Adrenal gland (tissue), 12 donors: ENCODE data around the gene CFAP92. TPM values are rescaled to one million over a fixed set of nuclear protein-coding genes. Genes with fewer than 3 reads are reported as not detected.

Experiments used
- DNase-seq, 7 donors: peaks; one replicate each; pipeline ENCODE4 v3.0.0-alpha.2; 2019 to 2020
- H3K27ac ChIP-seq, 5 donors: fragments of 200-600 bp; sonication (generic) in 4 of 5; 1 replicate in 3 of 5; 2 replicates in 2 of 5; pipeline versions ENCODE4 v1.5.1 to v1.8.0; 2016 to 2020; ENCODE audit warnings: mild to moderate bottlenecking in 1 of 5
- H3K27me3 ChIP-seq: fragments of 200-600 bp; 2 replicates; pipeline ENCODE4 v1.8.0; 2021
- H3K36me3 ChIP-seq, 2 donors: fragments of 200-600 bp; replicated peaks in 1 of 2; 1 replicate in 1 of 2; 2 replicates in 1 of 2; pipeline versions ENCODE4 v1.5.1 to v1.8.0; 2018 to 2022
- H3K4me1 ChIP-seq, 2 donors: fragments of 200-600 bp; replicated peaks in 1 of 2; 1 replicate in 1 of 2; 2 replicates in 1 of 2; pipeline versions ENCODE4 v1.5.1 to v1.8.0; 2018 to 2021
- H3K4me3 ChIP-seq, 4 donors: fragments of 200-600 bp; sonication (generic) in 3 of 4; one replicate each; pipeline ENCODE4 v1.5.1; 2016 to 2018
- H3K9me3 ChIP-seq, 3 donors: fragments of 200-600 bp; sonication (generic) in 1 of 3; replicated peaks in 1 of 3; 1 replicate in 2 of 3; 2 replicates in 1 of 3; pipeline versions ENCODE4 v1.5.1 to v1.8.0; 2016 to 2021
- POLR2A ChIP-seq, 2 donors: fragments of 450-650 bp; IDR thresholded peaks; one replicate each; pipeline ENCODE4 v1.6.1; 2017; ENCODE audit warnings: antibody characterized with exemption in 2 of 2, mild to moderate bottlenecking in 2 of 2, moderate library complexity in 1 of 2
- WGBS, 4 donors: extraction: QIAGEN DNeasy Blood & Tissue Kit in 2 of 4; methylation state at CpG; one replicate each; pipeline versions ENCODE4 v1.1.5 to v1.1.7; 2013 to 2017; 5-methylcytosine and 5-hydroxymethylcytosine counted together
- intact Hi-C, 2 donors: fragments of 100-400 bp; cut with DNase I; formaldehyde crosslinking; loops; one replicate each; pipeline versions ENCODE4 v1.14.1 to v1.15.0; 2022 to 2023
- polyA plus RNA-seq, 3 donors: library from polyadenylated mRNA; stranded (reverse); fragments of 200-250 nt in 2 of 3; fragments of 350-450 nt in 1 of 3; fragmentation: Illumina TruSeq in 1 of 3; extraction: RNeasy Lipid Tissue Mini Kit (QIAGEN cat#74804) in 1 of 3; gene quantifications; one replicate each; pipeline ENCODE4 v1.2.3, GENCODE V29; 2013 to 2014
- total RNA-seq, 9 donors: library from RNA; depleted of rRNA in 4 of 9; stranded (reverse); fragments of >200 nt in 4 of 9; fragments of 120-200 nt in 1 of 9; fragmentation: NEBNext Ultra II Directional in 1 of 9; extraction: Animal tissue kit (Norgen Biotek cat#: 25700) in 1 of 9; gene quantifications; one replicate each; pipeline versions ENCODE4 v1.1.0 to v1.2.4, GENCODE V29; 2013 to 2023
- TF ChIP-seq, protein P1 (sequence below), 6 experiments: fragments of 450-650 bp in 4 of 6; fragments of 200-600 bp in 2 of 6; sonication (generic) in 1 of 6; IDR thresholded peaks; 1 replicate in 5 of 6; 2 replicates in 1 of 6; pipeline versions ENCODE4 v1.5.1 to v1.8.0; 2016 to 2021; ENCODE audit warnings: antibody characterized with exemption in 6 of 6, mild to moderate bottlenecking in 2 of 6, moderate library complexity in 1 of 6
- donor health status: healthy with polysubstance abuse.
- donor health status: Bipolar disorder and iron deficiency.
- donor health status: DM: yes; HTN: yes; CAD: no.
- donor health status: DM: no; HTN: no; CAD: no.
- donor health status: DM: no; HTN: no; CAD: no.
- donor health status: DM: yes; HTN: yes; CAD: no.

CFAP92 gene
- total and polyA plus RNA-seq, 12 donors, result 0.14 to 1.9 (median 0.48) TPM; not detected in 1

DNA sequence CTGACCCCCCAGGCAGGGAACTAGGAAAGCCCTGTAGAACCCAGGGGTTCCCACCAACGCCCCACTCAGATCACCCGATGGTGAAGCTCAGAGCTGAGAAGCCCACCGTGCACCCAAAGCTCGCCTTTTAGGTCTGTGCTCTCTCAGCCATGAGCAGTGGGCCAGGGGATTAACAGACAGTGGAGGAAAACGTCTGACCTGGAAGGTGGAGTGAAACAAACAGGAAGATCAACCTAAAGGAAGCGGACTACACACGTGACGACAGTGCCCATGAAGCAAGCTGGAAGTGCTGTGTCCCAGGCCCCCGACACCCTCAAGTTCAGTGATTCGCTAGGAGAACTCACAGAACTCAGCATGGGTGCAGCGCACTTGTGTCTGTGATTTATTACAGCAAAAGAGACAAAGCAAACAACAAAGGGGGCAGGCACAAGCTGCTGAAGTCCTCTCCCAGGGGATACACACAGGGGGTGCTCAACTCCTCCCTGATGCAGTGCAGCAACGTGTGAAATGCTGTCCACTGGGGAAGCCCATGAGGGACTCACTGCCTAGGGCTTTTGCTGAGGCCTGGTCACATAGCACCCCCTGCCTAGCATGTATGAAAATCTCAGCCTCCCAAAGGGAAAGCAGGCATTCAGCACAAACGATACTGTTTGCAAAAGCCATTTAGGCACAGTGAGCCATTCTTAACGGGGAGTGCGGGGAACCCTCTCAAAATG lies 43.5 kb downstream of the CFAP92 start:
- no peak overlapping the region for H3K4me3 ChIP-seq
- H3K4me1 ChIP-seq, result no peaks in the 10 kb centered on the region
- 66 to 73% (median 70%) methylated on average over 11 to 15 of the region's 15 CpGs for WGBS, 4 donors
- no peaks in the 10 kb centered on the region for H3K27me3 ChIP-seq
- no peaks in the 10 kb centered on the region for H3K9me3 ChIP-seq
- TF ChIP-seq, protein P1, sequence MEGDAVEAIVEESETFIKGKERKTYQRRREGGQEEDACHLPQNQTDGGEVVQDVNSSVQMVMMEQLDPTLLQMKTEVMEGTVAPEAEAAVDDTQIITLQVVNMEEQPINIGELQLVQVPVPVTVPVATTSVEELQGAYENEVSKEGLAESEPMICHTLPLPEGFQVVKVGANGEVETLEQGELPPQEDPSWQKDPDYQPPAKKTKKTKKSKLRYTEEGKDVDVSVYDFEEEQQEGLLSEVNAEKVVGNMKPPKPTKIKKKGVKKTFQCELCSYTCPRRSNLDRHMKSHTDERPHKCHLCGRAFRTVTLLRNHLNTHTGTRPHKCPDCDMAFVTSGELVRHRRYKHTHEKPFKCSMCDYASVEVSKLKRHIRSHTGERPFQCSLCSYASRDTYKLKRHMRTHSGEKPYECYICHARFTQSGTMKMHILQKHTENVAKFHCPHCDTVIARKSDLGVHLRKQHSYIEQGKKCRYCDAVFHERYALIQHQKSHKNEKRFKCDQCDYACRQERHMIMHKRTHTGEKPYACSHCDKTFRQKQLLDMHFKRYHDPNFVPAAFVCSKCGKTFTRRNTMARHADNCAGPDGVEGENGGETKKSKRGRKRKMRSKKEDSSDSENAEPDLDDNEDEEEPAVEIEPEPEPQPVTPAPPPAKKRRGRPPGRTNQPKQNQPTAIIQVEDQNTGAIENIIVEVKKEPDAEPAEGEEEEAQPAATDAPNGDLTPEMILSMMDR (IDR thresholded peaks at IDR 0.05), result no peak
- no peak for TF ChIP-seq POLR2A (IDR thresholded peaks at IDR 0.05)
- intact Hi-C loops, result no loop called here
- H3K36me3 ChIP-seq, result no peaks in the 10 kb centered on the region
- DNase-seq, result peak in 1 of 7 donors; percentile 31
- H3K27ac ChIP-seq, result no peak overlapping the region

DNA sequence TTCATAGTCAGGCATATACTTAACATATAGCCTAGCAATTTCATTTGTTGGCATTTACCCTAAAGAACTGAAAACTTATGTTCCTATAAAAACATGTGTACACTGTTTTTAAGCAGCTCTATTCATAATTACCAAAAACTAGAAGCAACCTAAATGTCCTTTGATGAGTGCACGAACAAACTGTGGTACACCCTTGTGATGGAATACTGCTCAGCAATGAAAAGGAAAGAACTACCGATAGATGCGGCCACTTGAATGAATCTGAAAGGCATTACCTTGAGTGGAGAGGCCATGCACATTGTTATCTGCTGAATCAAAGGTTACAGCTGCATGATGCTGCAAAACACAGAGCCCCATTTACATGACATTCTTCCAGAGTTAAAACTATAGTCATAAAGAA lies 44.7 kb downstream of the CFAP92 start:
- 80 to 88% (median 85%) methylated on average over 3 of the region's 3 CpGs for WGBS, 4 donors
- no peaks in the 10 kb centered on the region for H3K9me3 ChIP-seq
- H3K27me3 ChIP-seq, result no peaks in the 10 kb centered on the region
- DNase-seq, result peak in 1 of 7 donors; percentile 0
- no peaks in the 10 kb centered on the region for H3K36me3 ChIP-seq
- H3K4me3 ChIP-seq, result no peak overlapping the region
- TF ChIP-seq, protein P1 (IDR thresholded peaks at IDR 0.05), result no peak
- no peak for TF ChIP-seq POLR2A (IDR thresholded peaks at IDR 0.05)
- intact Hi-C loops, result no loop called here
- H3K27ac ChIP-seq, result no peak overlapping the region
- no peaks in the 10 kb centered on the region for H3K4me1 ChIP-seq

DNA sequence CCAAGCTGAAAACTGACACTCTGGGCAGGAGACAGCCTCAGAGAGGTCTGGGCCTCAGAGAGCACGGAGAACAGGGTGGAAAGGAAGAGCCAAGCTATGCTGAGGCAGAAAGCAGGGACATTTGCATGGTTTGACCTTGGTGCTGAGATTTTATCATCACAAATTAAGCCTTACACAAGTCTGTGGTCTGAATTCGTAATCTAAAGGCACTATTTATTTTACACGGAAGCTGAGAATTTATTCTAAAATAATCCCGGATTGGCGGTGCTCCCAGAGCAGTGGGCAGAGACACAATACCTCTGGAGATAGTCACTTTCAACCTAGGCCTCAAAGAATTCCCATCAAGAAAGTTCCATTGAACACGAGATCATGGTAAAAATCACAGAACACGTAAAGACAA lies 47.5 kb downstream of the CFAP92 start:
- Histone ChIP-seq H3K4me3 (no peak overlapping the region), H3K27me3 (no peaks in the 10 kb centered on the region), H3K9me3 (no peaks in the 10 kb centered on the region), H3K4me1 (no peaks in the 10 kb centered on the region), H3K36me3 (no peaks in the 10 kb centered on the region), H3K27ac (no peak overlapping the region)
- no peak for DNase-seq
- TF ChIP-seq, protein P1 (IDR thresholded peaks at IDR 0.05), result no peak
- WGBS, 4 donors, result 66 to 85% (median 77%) methylated on average over 7 of the region's 7 CpGs
- intact Hi-C loops, result no loop called here

DNA sequence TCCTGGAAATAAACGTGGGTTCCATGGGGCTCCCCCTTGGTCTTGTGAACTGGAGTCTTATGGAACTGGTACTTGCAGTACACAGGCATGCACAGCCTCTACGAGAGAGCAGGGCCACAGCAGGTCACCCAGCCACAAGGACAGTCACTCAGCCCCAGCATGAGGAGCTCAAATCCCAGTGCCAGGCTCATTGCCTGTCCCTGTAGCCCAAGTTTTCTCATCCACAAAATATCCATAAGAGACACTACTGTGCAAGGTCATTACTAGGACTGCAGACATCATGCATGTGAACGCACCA lies 48.0 kb downstream of the CFAP92 start:
- Histone ChIP-seq H3K27ac (no peak overlapping the region), H3K4me3 (no peak overlapping the region), H3K36me3 (no peaks in the 10 kb centered on the region), H3K9me3 (no peaks in the 10 kb centered on the region), H3K27me3 (no peaks in the 10 kb centered on the region), H3K4me1 (no peaks in the 10 kb centered on the region)
- peak in 1 of 7 donors; percentile 17 for DNase-seq
- intact Hi-C loops, result no loop called here
- TF ChIP-seq, protein P1 (IDR thresholded peaks at IDR 0.05), result no peak
- TF ChIP-seq POLR2A (IDR thresholded peaks at IDR 0.05), result no peak
- 64 to 100% (median 70%) methylated on average over 1 to 3 of the region's 3 CpGs for WGBS, 4 donors
